K562 (cell line): ENCODE measurements around the gene PYGM. TPM values are rescaled to one million over a fixed set of nuclear protein-coding genes. Genes with fewer than 3 reads are reported as not detected.

Source experiments
- ATAC-seq: fragments of 200-7000 bp; cut with Tn5 transposase; 3 replicates; pipeline ENCODE4 v1.9.1; 2020; ENCODE audit warnings: moderate library complexity
- BruUV-seq: library from RNA; stranded (reverse); fragments of 400-500 nt; replicated peaks from 2 replicates; lab custom pipeline; 2021; lab: Mats Ljungman, UMichigan
- CTCF ChIA-PET: fragments of 300-600 bp; formaldehyde crosslinking; extraction: SDS; loops from one replicate; lab custom pipeline; 2021; ENCODE audit warnings: low intra/inter-chr PET ratio; lab: Yijun Ruan, JAX
- POLR2A ChIA-PET: fragments of 300-600, 350-650 bp; sonication (Branson Sonifier 250); formaldehyde crosslinking; extraction: SDS; loops from one replicate; lab custom pipeline; 2021; ENCODE audit warnings: antibody characterized with exemption, inconsistent platforms; lab: Yijun Ruan, JAX
- DNase-seq, 4 experiments: peaks; one replicate each; pipeline versions ENCODE4 v3.0.0 to v3.0.0-alpha.2; 2011 to 2018; ENCODE audit warnings: low spot score in 3 of 4, mixed read lengths in 3 of 4; ENCODE audit errors: extremely low read depth in 1 of 4
- FAIRE-seq: peaks from 2 replicates; lab custom pipeline; 2011; peaks lifted over from hg19 to GRCh38; lab: Jason Lieb, UNC
- H2AFZ ChIP-seq: 2 replicates; pipeline ENCODE4 v1.6.0; 2011; ENCODE audit warnings: low read depth, low read length, control low read depth, inconsistent platforms
- H3K27ac ChIP-seq: fragments of 200-600 bp; 3 replicates; pipeline ENCODE4 v1.8.0; 2011; ENCODE audit warnings: low read depth, mild to moderate bottlenecking, control low read depth, inconsistent platforms, low read length, moderate library complexity, mixed read lengths; ENCODE audit errors: extremely low read depth
- H3K27me3 ChIP-seq, 2 experiments: fragments of 300-600 bp in 1 of 2; 2 replicates in 1 of 2; 3 replicates in 1 of 2; pipeline versions ENCODE4 v1.6.0 to v1.8.0; 2011; ENCODE audit warnings: inconsistent platforms in 2 of 2, low read length in 2 of 2, mild to moderate bottlenecking in 1 of 2, mixed read lengths in 1 of 2, moderate library complexity in 1 of 2; ENCODE audit not compliant: control insufficient read depth in 2 of 2, insufficient read depth in 2 of 2
- H3K36me3 ChIP-seq: fragments of 300-600 bp; 3 replicates; pipeline ENCODE4 v1.8.0; 2011; ENCODE audit warnings: mild to moderate bottlenecking, low read length, inconsistent platforms; ENCODE audit not compliant: control insufficient read depth, insufficient read depth
- H3K4me1 ChIP-seq, 2 experiments: fragments of 200-600 bp in 1 of 2; replicated peaks in 1 of 2; 2 replicates in 1 of 2; 3 replicates in 1 of 2; pipeline versions ENCODE4 v1.5.1 to v1.8.0; 2011; ENCODE audit warnings: inconsistent platforms in 2 of 2, low read length in 2 of 2, mild to moderate bottlenecking in 1 of 2, mixed read lengths in 1 of 2, moderate library complexity in 1 of 2; ENCODE audit not compliant: control insufficient read depth in 2 of 2, insufficient read depth in 2 of 2
- H3K4me2 ChIP-seq: 2 replicates; pipeline ENCODE4 v1.6.1; 2011; ENCODE audit warnings: low read length, control low read depth, inconsistent platforms, mixed read lengths; ENCODE audit not compliant: insufficient read depth
- H3K4me3 ChIP-seq: fragments of 200-600 bp; sonication (generic), shearing (Covaris generic); 2 replicates; pipeline ENCODE4 v1.5.1; 2016; ENCODE audit warnings: control low read depth, inconsistent platforms
- H3K79me2 ChIP-seq: fragments of 200-600 bp; 3 replicates; pipeline ENCODE4 v1.8.0; 2011; ENCODE audit warnings: low read length, inconsistent platforms; ENCODE audit not compliant: control insufficient read depth, insufficient read depth
- H3K9ac ChIP-seq, 2 experiments: 2 replicates each; pipeline versions ENCODE4 v1.6.0 to v1.6.1; 2011; ENCODE audit warnings: low read depth in 2 of 2, low read length in 2 of 2, control low read depth in 1 of 2, inconsistent platforms in 1 of 2, mild to moderate bottlenecking in 1 of 2, mixed read lengths in 1 of 2; ENCODE audit not compliant: insufficient read depth in 1 of 2
- H3K9me1 ChIP-seq: one replicate; pipeline ENCODE4 v1.6.0; 2011; ENCODE audit warnings: inconsistent platforms, mild to moderate bottlenecking, low read length, moderate library complexity; ENCODE audit not compliant: control insufficient read depth, insufficient read depth
- H3K9me3 ChIP-seq: replicated peaks from 2 replicates; pipeline ENCODE4 v1.5.1; 2011; ENCODE audit warnings: low read depth, low read length, inconsistent platforms; ENCODE audit not compliant: control insufficient read depth, insufficient read depth
- H4K20me1 ChIP-seq: replicated peaks from 2 replicates; pipeline ENCODE4 v1.6.1; 2011; ENCODE audit warnings: low read length, inconsistent platforms, mixed read lengths; ENCODE audit not compliant: control insufficient read depth, insufficient read depth
- ATF7 ChIP-seq: fragments of 450-650 bp; IDR thresholded peaks from 2 replicates; pipeline ENCODE4 v1.7.1; 2014; ENCODE audit warnings: mild to moderate bottlenecking, moderate library complexity
- BCOR ChIP-seq: fragments of 450-650 bp; IDR thresholded peaks from 2 replicates; pipeline ENCODE4 v1.6.1; 2016
- BRF2 ChIP-seq: IDR thresholded peaks from 3 replicates; pipeline ENCODE4 v1.6.1; 2011; ENCODE audit warnings: borderline replicate concordance, mild to moderate bottlenecking; ENCODE audit not compliant: insufficient read length, insufficient read depth
- GABPB1 ChIP-seq: sonication (generic); formaldehyde crosslinking; IDR thresholded peaks from 2 replicates; pipeline ENCODE4 v1.8.0; 2022; ENCODE audit warnings: mild to moderate bottlenecking, missing genetic modification reagents
- GTF2E2 ChIP-seq: fragments of 200-800 bp; sonication (Bioruptor generic); IDR thresholded peaks from 2 replicates; pipeline ENCODE4 v1.6.1; 2016; ENCODE audit warnings: missing genetic modification characterization, missing compliant biosample characterization
- HBP1 ChIP-seq: fragments of 450-650 bp; formaldehyde crosslinking; IDR thresholded peaks from 2 replicates; pipeline ENCODE4 v1.4.0; 2022; ENCODE audit warnings: missing genetic modification characterization
- KDM2B ChIP-seq: fragments of 250-450 bp; sonication (Bioruptor Pico); IDR thresholded peaks from 2 replicates; pipeline ENCODE4 v1.8.0; 2021; ENCODE audit warnings: mild to moderate bottlenecking, moderate library complexity
- POLR2AphosphoS5 ChIP-seq: IDR thresholded peaks from 2 replicates; pipeline ENCODE4 v1.6.1; 2011; ENCODE audit warnings: mild to moderate bottlenecking, low read depth, low read length, moderate library complexity; ENCODE audit not compliant: control insufficient read depth, insufficient read depth
- SMC3 ChIP-seq: conservative IDR thresholded peaks from 2 replicates; pipeline ENCODE4 v1.6.1; 2011; ENCODE audit warnings: low read depth, low read length, improper control_type of control experiment; ENCODE audit not compliant: insufficient read depth
- SRF ChIP-seq, 2 experiments: fragments of 250-450, 450-650 bp in 1 of 2; sonication (Bioruptor Pico) in 1 of 2; sonication (generic) in 1 of 2; formaldehyde crosslinking; IDR thresholded peaks; 2 replicates each; pipeline versions ENCODE4 v1.5.0 to v1.5.1; 2020 to 2022; ENCODE audit warnings: mild to moderate bottlenecking in 1 of 2, missing genetic modification reagents in 1 of 2
- SUPT5H ChIP-seq: fragments of 450-650 bp; IDR thresholded peaks from 2 replicates; pipeline ENCODE4 v1.6.1; 2016
- UBTF ChIP-seq, 2 experiments: IDR thresholded peaks; 2 replicates each; pipeline ENCODE4 v1.6.1; 2012; ENCODE audit warnings: improper control_type of control experiment in 2 of 2, low read depth in 2 of 2, low read length in 2 of 2, borderline replicate concordance in 1 of 2
- ZKSCAN8 ChIP-seq: fragments of 200-800 bp; sonication (Bioruptor generic); IDR thresholded peaks from 2 replicates; pipeline ENCODE4 v1.6.1; 2016; ENCODE audit warnings: missing genetic modification characterization, missing compliant biosample characterization
- ZNF41 ChIP-seq: fragments of 250-450 bp; sonication (Bioruptor Pico); conservative IDR thresholded peaks from 2 replicates; pipeline ENCODE4 v1.4.0; 2020; ENCODE audit warnings: mild to moderate bottlenecking
- ZNF507 ChIP-seq: conservative IDR thresholded peaks from 2 replicates; pipeline ENCODE4 v1.6.1; 2017; ENCODE audit warnings: missing genetic modification characterization, missing compliant biosample characterization
- ZNF583 ChIP-seq: fragments of 250-450 bp; sonication (Bioruptor Pico); IDR thresholded peaks from 2 replicates; pipeline ENCODE4 v1.4.0; 2020
- ZNF695 ChIP-seq: fragments of 450-650 bp; formaldehyde crosslinking; IDR thresholded peaks from 2 replicates; pipeline ENCODE4 v1.4.0; 2020; ENCODE audit warnings: mild to moderate bottlenecking, moderate library complexity
- ZNF77 ChIP-seq: fragments of 250-450 bp; sonication (Bioruptor Pico); IDR thresholded peaks from 2 replicates; pipeline ENCODE4 v1.5.0; 2020
- WGBS: fragments of 100-300 bp; shearing (Covaris generic); methylation state at CpG from one replicate; pipeline ENCODE4 v1.1.6; 2016; ENCODE audit warnings: low coverage, mixed read lengths; ENCODE audit not compliant: insufficient coverage; ENCODE audit errors: missing lambda C conversion rate; 5-methylcytosine and 5-hydroxymethylcytosine counted together
- in situ Hi-C: fragments of 300-500 bp; cut with MboI; formaldehyde crosslinking; loops from 4 replicates; pipeline ENCODE4 v1.15.0; 2018; ENCODE audit warnings: inconsistent platforms, mixed read lengths
- intact Hi-C: fragments of 100-400 bp; cut with micrococcal nuclease; formaldehyde crosslinking; loops from 2 replicates; pipeline ENCODE4 v1.14.2; 2022
- polyA plus RNA-seq, 8 experiments: library from polyadenylated mRNA; depleted of rRNA in 4 of 8; stranded (reverse) in 5 of 8; unstranded in 3 of 8; fragments of >200 nt; fragmentation: Nextera tagmentation in 2 of 8; fragmentation: Illumina TruSeq in 1 of 8; extraction: Ambion mirVana in 2 of 8; extraction: Trizol in 1 of 8; gene quantifications; 2 replicates each; pipeline versions ENCODE4 v1.2.1 to v1.2.3, GENCODE V29; 2011 to 2014; ENCODE audit warnings: inconsistent platforms in 1 of 8, missing spikeins in 1 of 8
- total RNA-seq, 7 experiments: library from RNA; depleted of rRNA in 6 of 7; stranded (reverse); fragments of >200 nt in 6 of 7; fragmentation: Illumina TruSeq in 2 of 7; extraction: Trizol in 2 of 7; gene quantifications; 2 replicates each; pipeline versions ENCODE4 v1.2.1 to v1.2.3, GENCODE V29; 2011 to 2021; ENCODE audit warnings: low replicate concordance in 1 of 7

PYGM gene
- total and polyA plus RNA-seq, 9 of the 15 experiments (the other 6 are each of a cell fraction or from before 2014, with no cell fraction given): 0.07 to 1.5 (median 0.68) TPM

- Histone ChIP-seq H2AFZ (peak overlapping the region; percentile 85), H3K36me3 (no peaks in the 10 kb centered on the region), H4K20me1 (no peaks in the 10 kb centered on the region; the same call in 1 of the 2 replicates), H3K4me3 (peak overlapping the region; percentile 47), H3K9ac (peak overlapping the region; percentile 61 to 89), H3K4me1 (peaks cover 12 to 61% of the 10 kb centered on the region in 2 experiments; a peak in 3 of 5 replicates), H3K27ac (peak overlapping the region; percentile 73), H3K9me1 (no peaks in the 10 kb centered on the region), H3K4me2 (peak overlapping the region; percentile 77), H3K9me3 (no peaks in the 10 kb centered on the region), H3K27me3 (no peaks in the 10 kb centered on the region; a peak in 1 of 5 replicates), H3K79me2 (no peaks in the 10 kb centered on the region)
- ATAC-seq (peak; percentile 79), FAIRE-seq (peak; percentile 78), DNase-seq (peak; percentile 86 to 94 (median 92))
- 3% methylated on average over 37 of the region's 52 CpGs for WGBS
- in situ Hi-C loops: no loop called here
- CTCF ChIA-PET: no interaction called here
- POLR2A ChIA-PET: interaction anchor here (0.6 to 2.0 kb wide), 4 partner anchors 14 to 151 kb away, joined by 3 to 18 read pairs (median 9); partner anchors contain the start of gene PYGM
- intact Hi-C loops: no loop called here
- no TSS peak for BruUV-seq
- TF ChIP-seq ZNF695 (CRISPR knock-in tag): no peak
- no peak for TF ChIP-seq ZNF507 (tag)
- no peak for TF ChIP-seq BCOR
- no peak for TF ChIP-seq ZNF41 (CRISPR knock-in tag)
- no peak for TF ChIP-seq KDM2B (CRISPR knock-in tag)
- no peak for TF ChIP-seq ZKSCAN8
- TF ChIP-seq ZNF583 (CRISPR knock-in tag): no peak
- peak; percentile 11; the same call in 1 of the 2 replicates for TF ChIP-seq GTF2E2
- TF ChIP-seq HBP1 (CRISPR knock-in tag): no peak
- 0 out of 4 replicates have a peak, but pooled peaks of 1 of the 2 experiments have one; percentile 17 for TF ChIP-seq UBTF (IDR thresholded peaks at IDR 0.05; ENCODE audit: borderline replicate concordance in 1 of 2, low read depth in 2 of 2, low read length in 2 of 2)
- peak; percentile 42; the same call in 1 of the 2 replicates for TF ChIP-seq ATF7
- peak; percentile 24; the same call in 1 of the 2 replicates for TF ChIP-seq GABPB1
- TF ChIP-seq SUPT5H: 0 out of 2 replicates have a peak, but pooled peaks have one; percentile 50
- no peak for TF ChIP-seq BRF2
- TF ChIP-seq SRF (CRISPR knock-in tag; IDR thresholded peaks at IDR 0.05): peak in 1 of 2 experiments; percentile 92; a peak in 2 of 4 replicates
- no peak for TF ChIP-seq ZNF77
- TF ChIP-seq POLR2AphosphoS5: no peak
- TF ChIP-seq SMC3: no peak
These were observed 14.0 kb downstream of the PYGM start for GRCh38 chr11:64745521-64746328.
